ENCODE measurements around the gene ZBTB11. TPM values are rescaled to one million over a fixed set of nuclear protein-coding genes. Genes with fewer than 3 reads are reported as not detected.
"Not testable (repeated sequence)": the region's sequence is repeated elsewhere in the genome, so short reads cannot be mapped to it uniquely, and the experiment has no call there.

The ZBTB11 gene
- total RNA-seq, 1 experiment from 2014 or later, result 20.4 TPM

DNA sequence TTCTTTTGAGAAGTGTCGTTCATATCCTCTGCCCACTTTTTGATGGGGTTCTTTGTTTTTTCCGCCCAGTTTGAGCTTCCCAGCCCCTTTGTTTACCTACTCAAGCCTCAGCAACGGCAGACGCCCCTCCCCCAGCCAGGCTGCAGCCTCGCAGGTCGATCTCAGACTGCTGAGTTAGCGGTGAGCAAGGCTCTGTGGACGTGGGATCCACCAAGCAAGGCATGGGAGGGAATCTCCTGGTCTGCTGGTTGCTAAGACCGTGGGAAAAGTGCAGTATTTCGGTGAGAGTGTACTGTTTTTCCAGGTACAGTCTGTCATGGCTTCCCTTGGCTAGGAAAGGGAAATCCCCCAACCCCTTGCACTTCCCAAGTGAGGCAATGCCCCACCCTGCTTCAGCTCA lies 71.5 kb downstream of the ZBTB11 start:
- RAD21 ChIA-PET (ENCODE audit: low non-redundant PET in 1 of 2, low total read pairs in 2 of 2, uncharacterized antibody in 2 of 2, unreplicated experiment in 2 of 2); H2AFZ ChIP-seq (ENCODE audit: low read depth, low read length, poor library complexity, severe bottlenecking); H3K79me2 ChIP-seq (ENCODE audit: insufficient read depth, low read length); CTCF ChIA-PET; H3K4me2 ChIP-seq (ENCODE audit: low read length); H4K20me1 ChIP-seq (ENCODE audit: insufficient read depth); H3K9ac ChIP-seq (ENCODE audit: low read length); H3K36me3 ChIP-seq (ENCODE audit: control insufficient read depth in 1 of 2, insufficient read depth in 2 of 2, low read length in 2 of 2); H3K27me3 ChIP-seq (ENCODE audit: insufficient read depth, low read length); H3K27ac ChIP-seq (ENCODE audit: low read depth, low read length); ATAC-seq; H3K4me1 ChIP-seq (ENCODE audit: control insufficient read depth in 1 of 2, insufficient read depth in 2 of 2, low read length in 2 of 2); DNase-seq (ENCODE audit: low read depth, low spot score); intact Hi-C loops (cut with micrococcal nuclease); H3K9me3 ChIP-seq (ENCODE audit: control insufficient read depth in 1 of 2, insufficient read depth in 1 of 2, low read depth in 1 of 2, low read length in 2 of 2); BruUV-seq (replicated peaks); H3K4me3 ChIP-seq (replicated peaks in 1 of 2; ENCODE audit: low read depth in 1 of 2, low read length in 2 of 2); H3K9me2 ChIP-seq (ENCODE audit: insufficient read depth); POLR2A ChIA-PET: not testable (repeated sequence)

DNA sequence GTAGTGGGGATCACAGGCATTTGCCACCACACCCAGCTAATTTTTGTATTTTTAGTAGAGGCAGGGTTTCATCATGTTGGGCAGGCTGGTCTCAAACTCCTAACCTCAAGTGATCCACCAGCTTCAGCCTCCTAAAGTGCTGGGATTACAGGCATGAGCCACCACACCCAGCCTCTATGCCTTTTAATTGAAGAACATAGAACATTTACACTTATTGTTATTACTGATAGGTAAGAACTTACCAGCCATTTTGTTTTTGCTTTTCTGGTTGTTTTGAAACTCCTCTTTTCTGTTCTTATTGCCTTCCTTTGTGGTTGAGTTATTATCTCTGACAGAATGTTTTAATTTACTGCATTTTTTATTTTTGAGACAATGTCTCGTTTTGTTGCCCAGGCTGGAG lies 73.7 kb downstream of the ZBTB11 start:
- no TSS peak for BruUV-seq (replicated peaks)
- ChIA-PET POLR2A (no interaction called here), CTCF (no interaction called here), RAD21 (ENCODE audit: low non-redundant PET in 1 of 2, low total read pairs in 2 of 2, uncharacterized antibody in 2 of 2, unreplicated experiment in 2 of 2) (no interaction called here)
- H3K9me2 ChIP-seq (ENCODE audit: insufficient read depth), result no peaks in the 10 kb centered on the region
- H4K20me1 ChIP-seq (ENCODE audit: insufficient read depth), result no peaks in the 10 kb centered on the region
- ATAC-seq (no peak), DNase-seq (ENCODE audit: low read depth, low spot score) (no peak)
- H3K4me3 ChIP-seq (replicated peaks in 1 of 2; ENCODE audit: low read depth in 1 of 2, low read length in 2 of 2), result no peak overlapping the region
- no peaks in the 10 kb centered on the region for H3K79me2 ChIP-seq (ENCODE audit: insufficient read depth, low read length)
- H3K4me2 ChIP-seq (ENCODE audit: low read length), result no peak overlapping the region
- TF ChIP-seq SRF (IDR thresholded peaks at IDR 0.05; ENCODE audit: low read depth), result no peak
- no peak for TF ChIP-seq EZH2 (IDR thresholded peaks at IDR 0.05)
- TF ChIP-seq, protein P1, sequence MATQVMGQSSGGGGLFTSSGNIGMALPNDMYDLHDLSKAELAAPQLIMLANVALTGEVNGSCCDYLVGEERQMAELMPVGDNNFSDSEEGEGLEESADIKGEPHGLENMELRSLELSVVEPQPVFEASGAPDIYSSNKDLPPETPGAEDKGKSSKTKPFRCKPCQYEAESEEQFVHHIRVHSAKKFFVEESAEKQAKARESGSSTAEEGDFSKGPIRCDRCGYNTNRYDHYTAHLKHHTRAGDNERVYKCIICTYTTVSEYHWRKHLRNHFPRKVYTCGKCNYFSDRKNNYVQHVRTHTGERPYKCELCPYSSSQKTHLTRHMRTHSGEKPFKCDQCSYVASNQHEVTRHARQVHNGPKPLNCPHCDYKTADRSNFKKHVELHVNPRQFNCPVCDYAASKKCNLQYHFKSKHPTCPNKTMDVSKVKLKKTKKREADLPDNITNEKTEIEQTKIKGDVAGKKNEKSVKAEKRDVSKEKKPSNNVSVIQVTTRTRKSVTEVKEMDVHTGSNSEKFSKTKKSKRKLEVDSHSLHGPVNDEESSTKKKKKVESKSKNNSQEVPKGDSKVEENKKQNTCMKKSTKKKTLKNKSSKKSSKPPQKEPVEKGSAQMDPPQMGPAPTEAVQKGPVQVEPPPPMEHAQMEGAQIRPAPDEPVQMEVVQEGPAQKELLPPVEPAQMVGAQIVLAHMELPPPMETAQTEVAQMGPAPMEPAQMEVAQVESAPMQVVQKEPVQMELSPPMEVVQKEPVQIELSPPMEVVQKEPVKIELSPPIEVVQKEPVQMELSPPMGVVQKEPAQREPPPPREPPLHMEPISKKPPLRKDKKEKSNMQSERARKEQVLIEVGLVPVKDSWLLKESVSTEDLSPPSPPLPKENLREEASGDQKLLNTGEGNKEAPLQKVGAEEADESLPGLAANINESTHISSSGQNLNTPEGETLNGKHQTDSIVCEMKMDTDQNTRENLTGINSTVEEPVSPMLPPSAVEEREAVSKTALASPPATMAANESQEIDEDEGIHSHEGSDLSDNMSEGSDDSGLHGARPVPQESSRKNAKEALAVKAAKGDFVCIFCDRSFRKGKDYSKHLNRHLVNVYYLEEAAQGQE (IDR thresholded peaks at IDR 0.05; ENCODE audit: low read depth), result no peak
- TF ChIP-seq CBX3 (IDR thresholded peaks at IDR 0.05; ENCODE audit: low read depth), result no peak
- TF ChIP-seq EGR1 (IDR thresholded peaks at IDR 0.05; ENCODE audit: low read depth), result no peak
- TF ChIP-seq SIN3A (IDR thresholded peaks at IDR 0.05; ENCODE audit: low read depth), result no peak
- no peak for TF ChIP-seq JUND (IDR thresholded peaks at IDR 0.05)
- no peak for TF ChIP-seq POLR2A (IDR thresholded peaks at IDR 0.05; ENCODE audit: borderline replicate concordance, extremely low read depth, insufficient read depth, insufficient read length)
- no peak for TF ChIP-seq EZH2phosphoT487 (IDR thresholded peaks at IDR 0.05; ENCODE audit: borderline replicate concordance)
- TF ChIP-seq POLR2AphosphoS5 (IDR thresholded peaks at IDR 0.05; ENCODE audit: low read depth, low read length), result no peak
- TF ChIP-seq, protein P2, sequence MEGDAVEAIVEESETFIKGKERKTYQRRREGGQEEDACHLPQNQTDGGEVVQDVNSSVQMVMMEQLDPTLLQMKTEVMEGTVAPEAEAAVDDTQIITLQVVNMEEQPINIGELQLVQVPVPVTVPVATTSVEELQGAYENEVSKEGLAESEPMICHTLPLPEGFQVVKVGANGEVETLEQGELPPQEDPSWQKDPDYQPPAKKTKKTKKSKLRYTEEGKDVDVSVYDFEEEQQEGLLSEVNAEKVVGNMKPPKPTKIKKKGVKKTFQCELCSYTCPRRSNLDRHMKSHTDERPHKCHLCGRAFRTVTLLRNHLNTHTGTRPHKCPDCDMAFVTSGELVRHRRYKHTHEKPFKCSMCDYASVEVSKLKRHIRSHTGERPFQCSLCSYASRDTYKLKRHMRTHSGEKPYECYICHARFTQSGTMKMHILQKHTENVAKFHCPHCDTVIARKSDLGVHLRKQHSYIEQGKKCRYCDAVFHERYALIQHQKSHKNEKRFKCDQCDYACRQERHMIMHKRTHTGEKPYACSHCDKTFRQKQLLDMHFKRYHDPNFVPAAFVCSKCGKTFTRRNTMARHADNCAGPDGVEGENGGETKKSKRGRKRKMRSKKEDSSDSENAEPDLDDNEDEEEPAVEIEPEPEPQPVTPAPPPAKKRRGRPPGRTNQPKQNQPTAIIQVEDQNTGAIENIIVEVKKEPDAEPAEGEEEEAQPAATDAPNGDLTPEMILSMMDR (IDR thresholded peaks at IDR 0.05 in 2 of 3, conservative IDR thresholded peaks at IDR 0.05 in 1 of 3; ENCODE audit: borderline replicate concordance in 1 of 3, insufficient read depth in 1 of 3, low read depth in 2 of 3, low read length in 2 of 3), result no peak
- TF ChIP-seq SP1 (IDR thresholded peaks at IDR 0.05; ENCODE audit: low read depth), result no peak
- no peak for TF ChIP-seq TCF7L2 (IDR thresholded peaks at IDR 0.05; ENCODE audit: borderline replicate concordance, extremely low read depth, insufficient read depth, insufficient read length)
- no peak for TF ChIP-seq ZFX (IDR thresholded peaks at IDR 0.05)
- H3K4me1 ChIP-seq (ENCODE audit: control insufficient read depth in 1 of 2, insufficient read depth in 2 of 2, low read length in 2 of 2), result peaks cover 0 to 10% of the 10 kb centered on the region in 2 experiments; a peak in 2 of 4 replicates
- H3K36me3 ChIP-seq (ENCODE audit: control insufficient read depth in 1 of 2, insufficient read depth in 2 of 2, low read length in 2 of 2), result no peaks in the 10 kb centered on the region
- no peak overlapping the region for H3K9ac ChIP-seq (ENCODE audit: low read length)
- H3K27ac ChIP-seq (ENCODE audit: low read depth, low read length), result no peak overlapping the region
- intact Hi-C loops (cut with micrococcal nuclease), result no loop called here
- no peaks in the 10 kb centered on the region for H3K9me3 ChIP-seq (ENCODE audit: control insufficient read depth in 1 of 2, insufficient read depth in 1 of 2, low read depth in 1 of 2, low read length in 2 of 2)
- H2AFZ ChIP-seq (ENCODE audit: low read depth, low read length, poor library complexity, severe bottlenecking), result no peak overlapping the region
- no peaks in the 10 kb centered on the region for H3K27me3 ChIP-seq (ENCODE audit: insufficient read depth, low read length)
